Brain microvascular endothelial cell (primary cell): ENCODE data around the gene TEX36.

ENCODE experiments used
- DNase-seq: peaks from one replicate; pipeline ENCODE4 v3.0.0-alpha.2; 2020
- H3K27ac ChIP-seq: fragments of 250-450 bp; sonication (Bioruptor Pico); 2 replicates; pipeline ENCODE4 v1.5.1; 2020; ENCODE audit warnings: mild to moderate bottlenecking, moderate library complexity
- H3K27me3 ChIP-seq: fragments of 250-450 bp; sonication (Bioruptor Pico); replicated peaks from 2 replicates; pipeline ENCODE4 v1.5.1; 2020; ENCODE audit warnings: mild to moderate bottlenecking
- H3K36me3 ChIP-seq: fragments of 250-450 bp; sonication (Bioruptor Pico); replicated peaks from 2 replicates; pipeline ENCODE4 v1.5.1; 2020; ENCODE audit warnings: mild to moderate bottlenecking
- H3K4me3 ChIP-seq: 2 replicates; pipeline ENCODE4 v1.5.1; 2011; ENCODE audit warnings: low read depth, mild to moderate bottlenecking, control low read depth, low read length, moderate library complexity
- CTCF ChIP-seq: IDR thresholded peaks from 2 replicates; pipeline ENCODE4 v1.5.1; 2011; ENCODE audit warnings: low read depth, mild to moderate bottlenecking, moderate library complexity, low read length, control low read depth, inconsistent platforms; ENCODE audit errors: missing control alignments
- in situ Hi-C: cut with HindIII; loops from 2 replicates; pipeline ENCODE4 v1.10.0; 2017; ENCODE audit warnings: low sequenced_read_pairs, low pct_ligation_motif_present

TEX36 gene

GRCh38 chr10:125683063-125683462 is at the start of gene TEX36:
Gene TEX36 (minus strand): TSS chr10:125683163. CDS start chr10:125682989, 174 bp downstream.
- no peaks in the 10 kb centered on the region for H3K27me3 ChIP-seq
- no peak for DNase-seq
- no peak within 1 kb of the TSS for H3K27ac ChIP-seq
- no peak for TF ChIP-seq CTCF
- H3K36me3 ChIP-seq, result no peaks in the 10 kb centered on the region
- in situ Hi-C loops, result no loop called here
- no peak within 1 kb of the TSS for H3K4me3 ChIP-seq

- in situ Hi-C loops, result no loop called here
- DNase-seq, result no peak
- Histone ChIP-seq H3K4me3 (no peak overlapping the region), H3K36me3 (peaks cover 60% of the 10 kb centered on the region), H3K27me3 (no peaks in the 10 kb centered on the region), H3K27ac (no peak overlapping the region)
- no peak for TF ChIP-seq CTCF
Measured at GRCh38 chr10:125727436-125727835, 44.5 kb upstream of the TEX36 start.

GRCh38 chr10:125726914-125727313 is 44.0 kb upstream of the TEX36 start:
- peaks cover 62% of the 10 kb centered on the region for H3K36me3 ChIP-seq
- DNase-seq, result no peak
- in situ Hi-C loops, result no loop called here
- no peak overlapping the region for H3K27ac ChIP-seq
- H3K27me3 ChIP-seq, result no peaks in the 10 kb centered on the region
- no peak for TF ChIP-seq CTCF
- H3K4me3 ChIP-seq, result no peak overlapping the region

GRCh38 chr10:125722811-125723210 is 39.8 kb upstream of the TEX36 start:
- Histone ChIP-seq H3K36me3 (peaks cover 37% of the 10 kb centered on the region), H3K27ac (no peak overlapping the region), H3K4me3 (no peak overlapping the region), H3K27me3 (no peaks in the 10 kb centered on the region)
- TF ChIP-seq CTCF, result no peak
- in situ Hi-C loops, result no loop called here
- DNase-seq, result no peak

GRCh38 chr10:125721035-125721434 is 38.1 kb upstream of the TEX36 start:
- H3K36me3 ChIP-seq, result peaks cover 22% of the 10 kb centered on the region
- in situ Hi-C loops, result no loop called here
- no peak overlapping the region for H3K4me3 ChIP-seq
- TF ChIP-seq CTCF, result no peak
- no peak for DNase-seq
- no peak overlapping the region for H3K27ac ChIP-seq
- no peaks in the 10 kb centered on the region for H3K27me3 ChIP-seq

- no peak for TF ChIP-seq CTCF
- Histone ChIP-seq H3K27me3 (no peaks in the 10 kb centered on the region), H3K27ac (peak overlapping the region; percentile 78), H3K4me3 (peak overlapping the region; percentile 94), H3K36me3 (peaks cover 16% of the 10 kb centered on the region)
- in situ Hi-C loops, result no loop called here
- DNase-seq, result no peak
Measured at GRCh38 chr10:125720002-125720382, 37.0 kb upstream of the TEX36 start.
